Activated naive CD4-positive, alpha-beta T cell (primary cell): ENCODE results near the gene EARS2.
"Not testable (repeated sequence)": the region's sequence is repeated elsewhere in the genome, so short reads cannot be mapped to it uniquely, and the experiment has no call there.

Experiments
- DNase-seq, 4 experiments: peaks; one replicate each; lab custom pipeline; 2025; lab: John Stamatoyannopoulos, UW

EARS2 gene

GRCh38 chr16:23505671-23506605 is 51.2 kb downstream of the EARS2 start:
- DNase-seq: no peak

- no peak for DNase-seq
These were observed 51.9 kb downstream of the EARS2 start for GRCh38 chr16:23505180-23505665.

GRCh38 chr16:23504453-23505179 is 52.5 kb downstream of the EARS2 start:
- peak in 2 of 4 experiments; percentile 7 to 12 for DNase-seq

- no peak for DNase-seq
These were observed 53.1 kb downstream of the EARS2 start for GRCh38 chr16:23504076-23504452.

GRCh38 chr16:23502466-23502865 is 54.7 kb downstream of the EARS2 start:
- DNase-seq: no peak

- no peak for DNase-seq
These were observed 55.9 kb downstream of the EARS2 start for GRCh38 chr16:23501291-23501690.

- no peak for DNase-seq
These were observed 56.3 kb downstream of the EARS2 start for GRCh38 chr16:23500862-23501225.

- DNase-seq: no peak
These were observed 56.8 kb downstream of the EARS2 start for GRCh38 chr16:23500212-23500861.

- DNase-seq: no peak
These were observed 57.3 kb downstream of the EARS2 start for GRCh38 chr16:23499801-23500200.

GRCh38 chr16:23498863-23499262 is 58.3 kb downstream of the EARS2 start:
- DNase-seq: no peak

GRCh38 chr16:23497543-23497868 is 59.6 kb downstream of the EARS2 start:
- DNase-seq: no peak

- DNase-seq: no peak
These were observed 60.2 kb downstream of the EARS2 start for GRCh38 chr16:23496821-23497542.

- no peak for DNase-seq
These were observed 61.5 kb downstream of the EARS2 start for GRCh38 chr16:23495671-23496070.

GRCh38 chr16:23494188-23494587 is 63.0 kb downstream of the EARS2 start:
- DNase-seq: no peak

GRCh38 chr16:23491490-23492391 is 65.4 kb downstream of the EARS2 start:
- no peak for DNase-seq

- no peak for DNase-seq
These were observed 70.7 kb downstream of the EARS2 start for GRCh38 chr16:23486480-23486879.

- no peak for DNase-seq
These were observed 71.3 kb downstream of the EARS2 start for GRCh38 chr16:23485841-23486240.

GRCh38 chr16:23485257-23485614 is 71.9 kb downstream of the EARS2 start:
- DNase-seq: no peak

GRCh38 chr16:23484510-23485256 is 72.5 kb downstream of the EARS2 start:
- DNase-seq: no peak

GRCh38 chr16:23483492-23483891 is 73.7 kb downstream of the EARS2 start:
- not testable (repeated sequence) for DNase-seq
